SK-N-SH (cell line): ENCODE results near the gene VDR. TPM values are rescaled to one million over a fixed set of nuclear protein-coding genes. Genes with fewer than 3 reads are reported as not detected.

ENCODE experiments used
- CTCF ChIA-PET: fragments of 300-600, 350-600 bp; formaldehyde crosslinking; extraction: SDS; loops from one replicate; lab custom pipeline; 2021; lab: Yijun Ruan, JAX
- POLR2A ChIA-PET: fragments of 350-600 bp; sonication (Branson Sonifier 250); formaldehyde crosslinking; extraction: SDS; loops from one replicate; lab custom pipeline; 2020; ENCODE audit warnings: antibody characterized with exemption, inconsistent platforms; lab: Yijun Ruan, JAX
- DNase-seq: peaks from one replicate; pipeline ENCODE4 v3.0.0; 2012
- H2AFZ ChIP-seq: fragments of 200-600 bp; sonication (generic); 2 replicates; pipeline ENCODE4 v1.8.1; 2016; ENCODE audit warnings: antibody characterized with exemption, mild to moderate bottlenecking, low read depth
- H3F3A ChIP-seq: fragments of 200-600 bp; sonication (generic); replicated peaks from 2 replicates; pipeline ENCODE3; 2016; ENCODE audit warnings: antibody characterized with exemption, mild to moderate bottlenecking; ENCODE audit not compliant: insufficient read depth
- H3K27ac ChIP-seq, 2 experiments: fragments of 200-500 bp in 1 of 2; fragments of 200-600 bp in 1 of 2; sonication (Bioruptor generic) in 1 of 2; sonication (generic), shearing (Covaris generic) in 1 of 2; 2 replicates each; pipeline versions ENCODE4 v1.5.1 to v1.6.1; 2014 to 2016; ENCODE audit warnings: low read depth in 2 of 2, inconsistent platforms in 1 of 2, low read length in 1 of 2, mild to moderate bottlenecking in 1 of 2, mixed read lengths in 1 of 2
- H3K27me3 ChIP-seq: fragments of 200-600 bp; sonication (generic), shearing (Covaris generic); 2 replicates; pipeline ENCODE4 v1.6.1; 2016; ENCODE audit warnings: mixed run types; ENCODE audit not compliant: insufficient read depth
- H3K36me3 ChIP-seq, 2 experiments: fragments of 200-500 bp in 1 of 2; fragments of 200-600 bp in 1 of 2; sonication (Bioruptor generic) in 1 of 2; sonication (generic) in 1 of 2; replicated peaks in 1 of 2; 2 replicates each; pipeline versions ENCODE3 to v1.5.1; 2014 to 2016; ENCODE audit warnings: low read length in 1 of 2, mild to moderate bottlenecking in 1 of 2; ENCODE audit not compliant: insufficient read depth in 2 of 2, control insufficient read depth in 1 of 2
- H3K4me1 ChIP-seq, 2 experiments: fragments of 200-500 bp in 1 of 2; fragments of 200-600 bp in 1 of 2; sonication (Bioruptor generic) in 1 of 2; sonication (generic), shearing (Covaris generic) in 1 of 2; 2 replicates each; pipeline versions ENCODE4 v1.5.1 to v1.6.1; 2014 to 2016; ENCODE audit warnings: low read depth in 1 of 2, low read length in 1 of 2, mixed run types in 1 of 2; ENCODE audit not compliant: insufficient read depth in 2 of 2, control insufficient read depth in 1 of 2
- H3K4me2 ChIP-seq: fragments of 200-600 bp; sonication (generic), shearing (Covaris generic); 2 replicates; pipeline ENCODE4 v1.6.1; 2017; ENCODE audit warnings: mixed run types
- H3K4me3 ChIP-seq, 2 experiments: fragments of 200-500 bp in 1 of 2; fragments of 200-600 bp in 1 of 2; sonication (Bioruptor generic) in 1 of 2; sonication (generic), shearing (Covaris generic) in 1 of 2; 2 replicates each; pipeline versions ENCODE4 v1.5.1 to v1.8.1; 2014 to 2016; ENCODE audit warnings: low read depth in 2 of 2, inconsistent platforms in 1 of 2, low read length in 1 of 2, mild to moderate bottlenecking in 1 of 2, mixed read lengths in 1 of 2, moderate library complexity in 1 of 2
- H3K79me2 ChIP-seq: fragments of 200-600 bp; sonication (generic); 2 replicates; pipeline ENCODE4 v1.8.1; 2017; ENCODE audit warnings: mild to moderate bottlenecking; ENCODE audit not compliant: insufficient read depth
- H3K9ac ChIP-seq: fragments of 200-600 bp; sonication (generic); 2 replicates; pipeline ENCODE4 v1.6.1; 2017; ENCODE audit warnings: mixed run types
- H3K9me2 ChIP-seq: fragments of 200-600 bp; sonication (generic); 2 replicates; pipeline ENCODE4 v1.6.1; 2017; ENCODE audit warnings: mixed run types
- H3K9me3 ChIP-seq: fragments of 200-600 bp; sonication (generic); 2 replicates; pipeline ENCODE4 v1.6.1; 2017; ENCODE audit warnings: mixed run types, mild to moderate bottlenecking, moderate library complexity
- H4K20me1 ChIP-seq: fragments of 200-600 bp; sonication (generic); 2 replicates; pipeline ENCODE4 v1.6.1; 2017; ENCODE audit warnings: mild to moderate bottlenecking, mixed run types; ENCODE audit not compliant: insufficient read depth
- CTCF ChIP-seq: fragments of 200-600 bp; sonication (generic); IDR thresholded peaks from 2 replicates; pipeline ENCODE4 v1.6.1; 2017; ENCODE audit warnings: antibody characterized with exemption, mild to moderate bottlenecking, moderate library complexity
- ELF1 ChIP-seq: IDR thresholded peaks from 2 replicates; pipeline ENCODE4 v1.4.0; 2012
- EP300 ChIP-seq, 2 experiments: IDR thresholded peaks; 2 replicates each; pipeline versions ENCODE4 v1.4.0 to v1.6.1; 2012; ENCODE audit warnings: borderline replicate concordance in 1 of 2, low read depth in 1 of 2, low read length in 1 of 2
- FOXJ3 ChIP-seq: sonication (generic); formaldehyde crosslinking; IDR thresholded peaks from 2 replicates; pipeline ENCODE4 v1.5.1; 2020; ENCODE audit warnings: mild to moderate bottlenecking, missing genetic modification reagents
- GABPA ChIP-seq: IDR thresholded peaks from 2 replicates; pipeline ENCODE4 v1.4.0; 2012; ENCODE audit warnings: low read depth, mild to moderate bottlenecking
- MXI1 ChIP-seq: IDR thresholded peaks from 2 replicates; pipeline ENCODE4 v1.6.1; 2012; ENCODE audit warnings: mild to moderate bottlenecking, low read depth, low read length, improper control_type of control experiment
- NFIC ChIP-seq: IDR thresholded peaks from 2 replicates; pipeline ENCODE4 v1.4.0; 2012; ENCODE audit warnings: borderline replicate concordance
- PBX3 ChIP-seq: IDR thresholded peaks from 2 replicates; pipeline ENCODE4; 2012
- RAD21 ChIP-seq: IDR thresholded peaks from 2 replicates; pipeline ENCODE4 v1.6.1; 2012; ENCODE audit warnings: mild to moderate bottlenecking, low read length
- REST ChIP-seq: IDR thresholded peaks from 2 replicates; pipeline ENCODE4 v1.6.1; 2012; ENCODE audit warnings: mild to moderate bottlenecking, low read depth, low read length, moderate library complexity
- SIN3A ChIP-seq: IDR thresholded peaks from 2 replicates; pipeline ENCODE4 v1.6.1; 2012; ENCODE audit warnings: low read depth, mild to moderate bottlenecking, low read length, moderate library complexity, borderline replicate concordance
- SMC3 ChIP-seq: IDR thresholded peaks from 2 replicates; pipeline ENCODE4 v1.6.1; 2012; ENCODE audit warnings: low read depth, low read length, improper control_type of control experiment
- TCF12 ChIP-seq: IDR thresholded peaks from 2 replicates; pipeline ENCODE4 v1.4.0; 2012
- ZBTB33 ChIP-seq: IDR thresholded peaks from 2 replicates; pipeline ENCODE4 v1.4.0; 2012; ENCODE audit warnings: low read depth, borderline replicate concordance
- WGBS: methylation state at CpG from one replicate; pipeline ENCODE4 v1.1.6; 2017; ENCODE audit warnings: low lambda C conversion rate; 5-methylcytosine and 5-hydroxymethylcytosine counted together
- polyA plus RNA-seq, 3 experiments: library from polyadenylated mRNA; depleted of rRNA; stranded (reverse); fragments of >200 nt; gene quantifications; 2 replicates each; pipeline ENCODE4 v1.2.3, GENCODE V29; 2012
- TF ChIP-seq, protein P1 (sequence below): IDR thresholded peaks from 2 replicates; pipeline ENCODE4 v1.4.0; 2012; ENCODE audit warnings: low read depth

The VDR gene
- polyA plus RNA-seq, 1 of the 3 experiments (the other 2 are of a cell fraction): 0.33 TPM

DNA sequence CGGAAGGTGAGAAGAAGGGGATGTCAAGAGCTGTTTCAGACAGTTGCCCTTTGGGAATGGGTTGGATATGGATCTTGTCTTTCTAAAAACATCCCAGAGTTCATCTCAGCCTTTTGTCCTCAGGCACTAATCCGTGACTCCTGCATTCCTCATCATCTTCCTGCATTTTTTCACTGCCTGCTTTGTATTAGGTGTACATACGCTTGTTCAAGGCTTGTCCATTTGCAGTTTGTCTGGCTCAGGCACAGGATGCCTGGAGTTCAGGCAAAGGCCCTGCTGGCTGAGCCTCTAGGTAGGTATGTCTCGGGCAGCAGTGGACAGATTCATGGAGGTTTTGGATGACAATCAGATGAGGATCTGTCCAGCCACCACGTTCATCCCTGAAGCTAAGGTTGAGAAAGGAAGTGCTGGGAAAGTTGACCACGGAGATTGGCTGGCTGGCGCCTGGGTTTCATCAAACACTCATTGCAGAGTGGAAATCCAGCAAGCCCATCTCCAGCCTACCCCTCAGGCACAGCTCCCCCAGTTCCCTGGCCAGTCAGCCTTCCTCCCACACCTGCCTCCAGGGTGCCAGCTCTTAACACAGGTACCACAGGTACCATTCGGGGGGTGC, 46.2 kb upstream of the VDR start (continued):
- TF ChIP-seq REST (peak; percentile 48; the same call in 1 of the 2 replicates), ELF1 (no peak), FOXJ3 (CRISPR knock-in tag) (no peak), ZBTB33 (no peak), PBX3 (no peak), NFIC (no peak), EP300 (IDR thresholded peaks at IDR 0.05; ENCODE audit: borderline replicate concordance in 1 of 2, low read depth in 1 of 2, low read length in 1 of 2) (0 out of 4 replicates have a peak, but pooled peaks of 1 of the 2 experiments have one; percentile 20), TCF12 (no peak), SIN3A (no peak)

DNA sequence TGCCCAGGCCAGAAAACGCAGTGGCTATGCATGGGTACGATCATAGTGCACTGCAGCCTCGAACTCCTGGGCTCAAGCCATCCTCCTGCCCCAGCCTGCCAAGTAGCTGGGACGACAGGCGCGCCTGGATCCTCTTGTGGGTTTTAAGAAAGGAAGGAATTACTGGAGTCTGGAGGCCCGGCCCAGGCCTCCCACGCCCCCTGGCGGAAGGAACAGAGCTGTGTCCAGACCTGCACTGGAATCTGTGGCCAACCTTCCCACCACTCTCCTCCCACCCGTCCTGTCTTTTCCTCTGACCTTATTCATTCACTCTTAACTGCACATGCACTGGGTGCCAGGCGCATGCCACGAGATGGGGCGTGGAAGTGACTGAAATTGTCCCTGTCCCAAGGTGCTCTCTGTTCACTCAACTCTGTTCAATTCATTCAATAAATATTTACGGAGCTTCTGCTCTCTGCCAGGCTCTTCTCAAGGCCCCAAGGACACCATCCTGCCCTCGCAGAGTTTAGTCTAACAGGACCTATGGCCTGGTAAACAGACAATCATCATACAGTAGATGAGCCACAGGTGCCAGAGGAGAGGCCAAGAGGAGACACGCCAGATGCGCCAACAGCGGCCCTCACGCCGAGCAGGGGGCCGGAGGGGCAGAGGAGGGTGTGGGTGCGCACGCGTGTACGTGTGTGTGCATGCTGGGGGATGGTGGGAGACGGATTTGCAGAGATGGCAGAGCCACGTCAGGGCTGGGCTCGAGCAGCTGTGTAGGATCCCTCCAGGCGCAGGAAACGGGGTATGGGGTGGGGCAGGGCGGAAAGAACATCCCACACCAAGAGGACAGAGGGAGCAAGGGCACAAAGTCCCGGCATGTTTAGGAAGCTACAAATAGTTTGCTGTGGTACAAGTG, 44.9 kb upstream of the VDR start:
- no peak overlapping the region for H3K9ac ChIP-seq
- 60% methylated on average over 29 of the region's 32 CpGs for WGBS
- peaks cover 5% of the 10 kb centered on the region; the same call in 1 of the 2 replicates for H3K27me3 ChIP-seq
- H3K9me2 ChIP-seq: no peaks in the 10 kb centered on the region
- no peak overlapping the region for H3K4me3 ChIP-seq
- no peaks in the 10 kb centered on the region for H3K36me3 ChIP-seq
- no peaks in the 10 kb centered on the region for H4K20me1 ChIP-seq
- H3K9me3 ChIP-seq: no peaks in the 10 kb centered on the region
- H3K27ac ChIP-seq: no peak overlapping the region
- peak overlapping the region; percentile 16; the same call in 1 of the 2 replicates for H2AFZ ChIP-seq
- DNase-seq: peak; percentile 90
- ChIA-PET POLR2A (no interaction called here), CTCF (interaction anchor here (0.5 to 7.1 kb wide), 56 partner anchors 9 to 672 kb away, joined by 3 to 89 read pairs (median 4); partner anchors contain the start of genes TMEM106C and VDR)
- H3K4me1 ChIP-seq: peaks cover 0 to 15% of the 10 kb centered on the region in 2 experiments; a peak in 1 of 4 replicates
- H3F3A ChIP-seq: no peaks in the 10 kb centered on the region
- no peak for TF ChIP-seq GABPA
- TF ChIP-seq MXI1: no peak
- peak; percentile 83 for TF ChIP-seq RAD21
- peak; percentile 88 for TF ChIP-seq CTCF
- TF ChIP-seq, protein P1, sequence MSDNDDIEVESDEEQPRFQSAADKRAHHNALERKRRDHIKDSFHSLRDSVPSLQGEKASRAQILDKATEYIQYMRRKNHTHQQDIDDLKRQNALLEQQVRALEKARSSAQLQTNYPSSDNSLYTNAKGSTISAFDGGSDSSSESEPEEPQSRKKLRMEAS: no peak
- peak; percentile 89 for TF ChIP-seq SMC3
- H3K79me2 ChIP-seq: no peaks in the 10 kb centered on the region
- no peak overlapping the region for H3K4me2 ChIP-seq
